GM20000 (cell line): ENCODE measurements around the gene MYO1H.

Experiments used
- DNase-seq: peaks from one replicate; pipeline ENCODE4 v3.0.0; 2012; ENCODE audit warnings: low spot score
- TF ChIP-seq, protein P1 (sequence below): IDR thresholded peaks from 2 replicates; pipeline ENCODE4 v1.5.1; 2012; ENCODE audit warnings: mild to moderate bottlenecking, control low read depth; ENCODE audit errors: extremely low read depth, missing control alignments

The MYO1H gene

DNA sequence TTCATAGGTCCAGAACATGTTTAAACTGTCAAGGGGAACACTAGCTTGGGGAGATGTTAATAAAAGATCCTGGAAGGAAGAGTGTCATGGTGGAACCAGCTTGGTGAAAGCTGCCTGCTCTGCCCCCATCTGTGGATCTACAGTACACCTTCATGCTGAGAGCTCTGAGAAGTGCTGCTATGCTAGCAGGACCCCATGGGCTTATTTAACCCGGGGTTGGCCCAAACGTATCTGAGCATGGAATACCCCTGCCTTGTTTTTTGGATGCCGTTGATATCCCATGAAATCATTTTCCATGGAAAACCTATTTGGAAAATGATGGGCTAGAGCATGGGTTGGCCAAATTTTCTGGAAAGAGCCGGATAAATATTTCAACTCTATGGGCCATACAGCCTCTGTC, 144.0 kb downstream of the MYO1H start:
- no peak for DNase-seq
- TF ChIP-seq, protein P1, sequence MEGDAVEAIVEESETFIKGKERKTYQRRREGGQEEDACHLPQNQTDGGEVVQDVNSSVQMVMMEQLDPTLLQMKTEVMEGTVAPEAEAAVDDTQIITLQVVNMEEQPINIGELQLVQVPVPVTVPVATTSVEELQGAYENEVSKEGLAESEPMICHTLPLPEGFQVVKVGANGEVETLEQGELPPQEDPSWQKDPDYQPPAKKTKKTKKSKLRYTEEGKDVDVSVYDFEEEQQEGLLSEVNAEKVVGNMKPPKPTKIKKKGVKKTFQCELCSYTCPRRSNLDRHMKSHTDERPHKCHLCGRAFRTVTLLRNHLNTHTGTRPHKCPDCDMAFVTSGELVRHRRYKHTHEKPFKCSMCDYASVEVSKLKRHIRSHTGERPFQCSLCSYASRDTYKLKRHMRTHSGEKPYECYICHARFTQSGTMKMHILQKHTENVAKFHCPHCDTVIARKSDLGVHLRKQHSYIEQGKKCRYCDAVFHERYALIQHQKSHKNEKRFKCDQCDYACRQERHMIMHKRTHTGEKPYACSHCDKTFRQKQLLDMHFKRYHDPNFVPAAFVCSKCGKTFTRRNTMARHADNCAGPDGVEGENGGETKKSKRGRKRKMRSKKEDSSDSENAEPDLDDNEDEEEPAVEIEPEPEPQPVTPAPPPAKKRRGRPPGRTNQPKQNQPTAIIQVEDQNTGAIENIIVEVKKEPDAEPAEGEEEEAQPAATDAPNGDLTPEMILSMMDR = no peak

GRCh38 chr12:109492371-109492770, 144.7 kb downstream of the MYO1H start:
- no peak for DNase-seq
- TF ChIP-seq, protein P1 = no peak

DNA sequence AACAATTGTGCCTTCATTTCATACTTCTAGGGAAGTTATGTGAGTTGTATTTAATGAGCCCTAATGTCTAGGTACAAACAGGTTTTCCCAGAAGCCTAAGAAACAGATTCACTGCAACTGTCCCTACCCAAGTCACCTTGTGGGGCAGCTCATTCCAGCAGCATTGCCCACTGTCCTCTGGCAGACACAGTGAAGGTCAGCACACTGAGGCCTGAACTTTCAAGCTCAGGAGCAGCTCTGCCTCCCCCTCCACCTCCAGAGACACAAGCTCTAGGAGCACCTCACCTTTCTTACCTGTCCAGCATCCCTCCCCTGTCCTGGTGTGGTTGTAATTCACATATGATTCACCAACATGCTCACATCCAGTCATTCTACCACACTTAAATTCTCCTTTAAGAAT, 145.4 kb downstream of the MYO1H start:
- no peak for DNase-seq
- TF ChIP-seq, protein P1 = no peak

- TF ChIP-seq, protein P1 = no peak
- DNase-seq = no peak
Observed at GRCh38 chr12:109493938-109494337, 146.2 kb downstream of the MYO1H start.

- TF ChIP-seq, protein P1 = no peak
- no peak for DNase-seq
Observed at GRCh38 chr12:109494348-109494881, 146.7 kb downstream of the MYO1H start.

DNA sequence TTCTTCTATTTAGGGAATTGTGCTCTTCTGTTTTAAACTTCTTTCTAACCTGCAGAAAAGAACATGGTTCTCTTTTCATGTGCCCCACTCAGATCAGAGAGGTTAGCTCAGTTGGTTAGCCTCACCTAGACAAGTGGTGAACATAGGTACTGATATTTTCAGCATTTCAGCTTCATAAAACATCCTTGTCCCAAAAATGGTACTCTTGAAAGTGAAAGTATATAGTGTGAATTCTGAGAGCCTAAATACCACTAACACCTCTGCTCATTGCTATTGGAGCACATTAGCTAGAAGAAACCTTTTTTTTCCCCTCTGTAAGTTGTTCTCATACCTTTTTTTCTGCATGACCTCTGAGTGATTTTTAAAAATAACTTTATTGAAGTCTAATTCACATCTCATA, 147.3 kb downstream of the MYO1H start:
- TF ChIP-seq, protein P1 = no peak
- no peak for DNase-seq

DNA sequence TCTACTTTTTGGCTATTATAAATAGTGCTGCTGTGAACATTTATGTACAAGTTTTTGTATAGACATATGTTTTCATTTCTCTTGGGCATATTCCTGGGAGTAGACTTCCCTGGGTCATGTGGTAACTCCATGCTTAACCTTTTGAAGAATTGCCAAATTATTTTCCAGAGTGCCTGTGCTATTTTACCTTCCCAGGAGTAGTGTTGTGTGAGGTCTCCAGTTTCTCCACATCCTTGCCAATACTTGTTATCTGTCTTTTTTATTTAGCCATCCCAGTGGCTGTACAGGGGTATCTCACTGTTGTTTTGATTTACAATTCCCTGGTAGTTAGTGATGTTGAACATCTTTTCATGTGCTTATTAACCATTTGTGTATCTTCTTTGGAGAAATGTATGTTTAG, 148.6 kb downstream of the MYO1H start:
- TF ChIP-seq, protein P1 = no peak

More for the DNA sequence above, 148.6 kb downstream of the MYO1H start:
- DNase-seq = no peak
